GM21381 (cell line): ENCODE measurements around the gene MYO19.
"Not testable (repeated sequence)": the region's sequence is repeated elsewhere in the genome, so short reads cannot be mapped to it uniquely, and the experiment has no call there.

Source experiments
- ATAC-seq: cut with Tn5 transposase; IDR thresholded peaks from one replicate; pipeline ENCODE4 v1.9.1; 2021; ENCODE audit warnings: mild to moderate bottlenecking, moderate library complexity; ENCODE audit not compliant: unreplicated experiment

Gene MYO19

GRCh38 chr17:36500745-36501225 is 33.9 kb downstream of the MYO19 start:
- ATAC-seq, result no peak

DNA sequence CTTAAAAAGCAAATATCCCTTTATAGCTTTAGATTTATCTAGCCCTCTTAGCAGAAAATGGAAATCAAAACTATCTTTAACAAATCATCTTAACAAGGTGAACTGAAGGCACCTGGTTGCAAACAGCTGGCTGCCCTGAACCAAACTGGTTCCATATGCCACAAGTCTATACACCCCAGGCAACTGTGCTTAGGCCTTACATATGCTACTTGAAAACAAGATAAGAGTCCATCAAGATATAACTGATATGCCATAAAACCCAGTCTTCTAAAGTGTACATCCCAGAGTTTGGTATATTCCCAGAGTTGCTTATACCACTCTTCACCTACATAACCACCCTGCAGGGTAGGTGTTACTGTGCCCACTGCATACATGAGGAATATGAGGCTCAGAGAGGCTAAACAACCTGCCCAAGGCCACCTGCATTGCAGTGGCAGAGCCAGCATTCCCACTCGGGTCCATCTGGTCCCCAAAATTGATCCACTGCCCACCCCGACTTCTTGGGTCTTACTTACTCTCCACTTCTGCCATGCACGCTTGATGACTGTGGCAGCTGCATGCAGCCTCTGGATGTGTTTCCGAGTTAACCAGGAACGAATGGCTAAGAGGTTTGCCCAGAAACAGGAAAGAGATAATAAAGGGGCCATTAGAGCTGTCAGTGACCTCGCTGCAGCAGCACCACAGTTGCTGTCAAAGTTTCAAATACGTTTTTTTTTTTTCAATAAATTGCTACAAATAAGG is 35.9 kb downstream of the MYO19 start:
- ATAC-seq, result no peak

GRCh38 chr17:36498155-36498554 is 36.5 kb downstream of the MYO19 start:
- no peak for ATAC-seq

DNA sequence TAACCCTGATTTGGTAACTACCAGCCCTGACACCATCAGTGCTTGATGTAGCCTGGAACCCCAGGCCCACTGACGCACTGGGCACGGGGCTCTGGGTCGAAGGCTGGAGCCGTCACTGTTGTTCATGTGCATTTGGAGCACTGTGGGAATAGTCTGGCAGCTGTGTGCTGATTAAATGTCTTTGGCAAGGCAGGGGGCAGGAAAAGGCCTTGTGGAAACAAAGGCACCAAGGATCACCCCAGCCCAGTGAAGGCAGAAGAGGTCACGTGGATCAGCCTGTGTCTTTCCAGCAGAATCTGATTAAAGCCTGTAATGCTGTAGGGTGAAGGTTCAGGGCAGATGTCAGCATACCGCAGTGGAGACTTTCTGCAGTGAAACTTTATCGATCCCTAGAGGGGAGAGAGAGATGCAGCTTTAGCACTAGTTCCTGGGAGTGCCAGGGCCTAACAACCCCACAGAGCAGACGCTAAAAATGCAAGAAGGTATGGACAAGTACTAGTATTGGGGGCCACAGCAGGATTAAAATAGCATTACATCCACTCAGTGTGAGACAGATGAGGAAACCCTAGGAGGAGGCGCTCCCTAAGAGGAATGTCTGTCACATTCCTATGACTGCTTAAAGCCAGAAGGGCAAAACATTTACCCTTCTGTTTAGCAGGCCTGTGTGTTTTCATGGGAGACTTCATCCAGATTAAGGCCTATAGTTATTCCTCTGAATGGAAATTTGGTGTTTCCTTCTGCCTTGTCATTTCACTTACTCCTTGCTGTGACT is 38.5 kb downstream of the MYO19 start:
- ATAC-seq, result no peak

- no peak for ATAC-seq
Observed at GRCh38 chr17:36495076-36495578, 39.5 kb downstream of the MYO19 start.

- no peak for ATAC-seq
Observed at GRCh38 chr17:36494674-36495073, 40.0 kb downstream of the MYO19 start.

DNA sequence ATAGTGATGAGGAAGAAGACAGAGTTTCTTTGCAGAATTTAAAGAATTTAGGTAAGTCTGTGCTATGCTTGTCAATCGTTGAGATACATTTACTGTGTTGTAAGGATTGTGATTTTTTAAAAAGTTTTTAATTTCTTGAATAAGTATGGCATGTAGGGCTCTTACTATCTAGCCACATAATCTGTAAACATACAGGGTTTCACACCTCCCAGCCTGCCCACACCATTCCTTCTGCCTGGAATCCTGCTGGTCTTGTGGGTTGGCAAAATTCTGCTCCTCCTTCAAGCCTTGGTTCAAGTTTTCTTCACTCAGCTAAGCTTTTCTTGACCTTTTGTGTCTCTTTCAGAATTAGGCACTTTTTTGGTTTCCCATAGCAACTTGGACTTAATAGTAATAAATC is 40.7 kb downstream of the MYO19 start:
- ATAC-seq, result no peak

DNA sequence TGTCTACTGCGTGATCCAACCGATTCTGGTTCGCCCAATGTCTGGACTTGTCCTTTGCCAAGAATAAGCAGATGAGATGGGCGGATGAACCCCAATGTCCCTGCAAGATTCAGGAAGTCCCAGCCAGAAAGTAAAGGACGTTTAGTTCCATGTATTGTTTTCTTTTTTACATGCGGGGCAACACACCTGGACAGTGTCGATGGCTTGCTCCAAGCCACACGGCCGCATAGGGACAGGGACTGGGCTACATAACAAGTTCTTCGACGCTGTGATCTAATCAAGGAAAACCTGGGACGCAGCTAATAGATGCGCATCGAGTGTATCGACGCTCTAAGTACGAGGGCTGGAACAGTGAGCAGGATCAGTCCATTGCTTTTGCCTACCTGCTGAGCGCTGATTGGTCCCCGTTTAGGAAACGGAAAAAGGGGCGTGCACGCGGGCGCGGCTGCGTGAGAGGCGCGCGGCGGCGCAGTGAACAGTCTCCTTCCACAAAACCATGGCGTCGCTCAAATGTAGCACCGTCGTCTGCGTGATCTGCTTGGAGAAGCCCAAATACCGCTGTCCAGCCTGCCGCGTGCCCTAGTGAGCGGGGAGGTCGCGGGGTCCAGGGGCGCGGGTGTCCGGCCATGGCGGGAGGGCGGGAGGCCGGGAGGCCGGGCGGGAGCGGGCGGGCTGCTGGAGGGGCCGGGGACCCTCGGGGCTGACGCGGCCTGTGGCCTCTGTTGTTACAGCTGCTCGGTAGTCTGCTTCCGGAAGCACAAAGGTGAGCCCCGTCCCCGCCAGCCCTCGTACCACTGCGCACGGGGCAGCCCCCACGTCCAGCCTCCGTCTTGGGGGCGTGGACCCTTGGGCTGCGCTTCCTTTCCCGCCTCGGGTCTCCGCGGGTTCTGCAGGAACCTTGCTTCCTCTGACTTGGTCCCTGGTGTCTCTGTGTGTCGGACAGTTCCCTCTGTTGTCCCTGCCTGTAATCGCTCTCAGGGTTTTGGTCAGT is 48.2 kb downstream of the MYO19 start, which contains the start of gene ZNHIT3:
ZNHIT3 (plus strand) TSS at position 478 of the 991 bp plus-strand sequence; CDS start at position 497, 19 bp downstream.
- peak; percentile 85 for ATAC-seq

DNA sequence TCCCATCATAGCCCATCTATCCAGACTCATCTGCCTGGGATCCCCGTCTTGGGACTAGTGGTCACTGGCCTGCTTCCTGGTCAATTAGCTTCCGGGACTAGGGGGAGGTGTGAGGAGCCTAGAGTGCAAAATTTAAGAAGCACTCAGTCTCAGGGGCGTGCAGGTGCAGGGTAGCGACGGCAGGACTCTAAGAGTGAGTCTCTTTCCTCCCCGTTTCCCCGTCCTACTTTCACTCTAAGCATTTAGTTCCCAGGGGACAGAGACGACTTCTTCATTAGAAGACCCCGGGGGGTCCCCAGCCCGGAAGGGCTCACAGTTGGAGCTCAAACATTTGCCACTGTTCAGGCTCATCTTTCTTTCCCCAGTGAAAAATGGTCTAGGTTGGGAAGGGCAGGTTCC is 48.9 kb downstream of the MYO19 start:
- ATAC-seq, result no peak

- ATAC-seq, result no peak
Observed at GRCh38 chr17:36485027-36485426, 49.6 kb downstream of the MYO19 start.

DNA sequence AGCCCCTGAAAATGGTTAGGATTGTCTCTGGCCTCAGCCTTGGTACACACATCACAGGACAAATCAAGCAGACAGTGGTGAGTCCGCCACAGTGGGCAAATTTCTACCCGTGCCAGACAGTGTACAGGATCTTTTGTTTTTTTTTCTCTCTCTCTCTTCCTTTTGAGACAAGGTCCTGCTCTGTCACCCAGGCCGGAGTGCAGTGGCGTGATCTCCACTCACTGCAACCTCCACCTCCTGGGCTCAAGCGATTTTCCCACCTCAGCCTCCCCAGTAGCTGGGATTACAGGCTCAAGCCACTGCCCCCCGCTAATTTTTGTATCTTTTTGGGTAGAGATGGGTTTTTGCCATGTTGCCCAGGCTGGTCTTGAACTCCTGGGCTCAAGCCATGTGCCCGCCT is 50.6 kb downstream of the MYO19 start:
- ATAC-seq, result not testable (repeated sequence)

GRCh38 chr17:36482611-36483504 is 51.8 kb downstream of the MYO19 start:
- no peak for ATAC-seq

GRCh38 chr17:36481829-36482228 is 52.8 kb downstream of the MYO19 start:
- ATAC-seq, result no peak

- no peak for ATAC-seq
Observed at GRCh38 chr17:36475346-36475970, 59.2 kb downstream of the MYO19 start.

DNA sequence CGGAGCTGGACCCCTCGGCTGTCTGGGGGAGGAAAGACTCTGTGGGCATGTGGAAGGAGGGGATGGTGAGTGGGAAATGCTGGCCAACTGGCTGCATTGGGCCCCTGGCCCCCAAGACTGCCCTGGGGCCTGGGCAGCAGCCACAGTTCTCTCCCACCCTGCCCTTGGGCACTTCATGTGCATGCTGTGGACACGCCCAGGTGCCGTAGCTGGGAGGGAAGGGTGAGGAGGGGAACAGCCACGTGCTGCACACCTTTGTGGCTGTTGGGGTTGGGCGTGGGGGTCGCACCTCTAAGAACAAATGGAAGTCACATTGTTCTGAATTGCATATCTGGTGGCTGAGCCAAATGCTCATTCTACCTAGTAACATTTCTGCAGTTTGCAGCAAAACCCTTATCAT is 60.1 kb downstream of the MYO19 start:
- no peak for ATAC-seq

DNA sequence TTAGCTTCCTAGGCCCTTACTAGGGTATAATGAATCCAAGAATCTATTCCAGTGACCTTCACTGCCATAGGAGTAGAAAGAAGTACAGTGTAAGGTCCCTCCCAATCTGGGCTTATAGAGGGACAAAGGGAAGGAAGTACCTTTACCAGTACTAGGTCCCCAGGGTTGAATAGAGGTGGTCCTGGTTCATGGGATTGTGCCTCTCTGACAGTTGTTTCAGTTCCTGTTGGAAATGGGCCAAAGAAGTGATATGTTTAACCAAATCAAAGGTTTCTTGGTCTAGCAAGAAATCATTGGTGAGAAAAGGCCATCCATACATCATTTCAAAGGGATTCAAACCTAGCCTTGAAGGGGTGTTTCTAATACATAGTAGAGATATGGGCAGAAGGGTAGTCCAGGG is 64.2 kb downstream of the MYO19 start:
- no peak for ATAC-seq

DNA sequence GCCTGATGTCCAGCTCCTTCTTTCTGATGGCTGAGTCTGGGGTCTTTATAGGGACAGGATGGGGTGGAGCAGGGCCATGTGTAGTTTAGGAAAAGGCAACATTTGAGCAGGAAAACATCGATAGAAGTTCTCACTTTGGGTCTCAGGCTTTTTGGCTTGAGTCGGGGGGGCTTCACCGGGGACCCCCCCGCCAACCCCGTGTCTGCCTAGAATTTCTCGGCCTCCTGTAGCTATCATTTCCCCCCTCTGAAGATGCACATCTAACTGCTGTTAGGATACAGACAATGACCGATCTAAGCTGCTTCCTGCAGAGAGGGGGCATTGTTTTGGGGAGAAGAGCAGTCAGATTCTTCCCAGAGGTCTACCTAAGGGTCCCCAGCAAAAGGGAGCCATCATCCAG is 64.9 kb downstream of the MYO19 start:
- ATAC-seq, result no peak

- ATAC-seq, result no peak
Observed at GRCh38 chr17:36468903-36469635, 65.6 kb downstream of the MYO19 start.

- no peak for ATAC-seq
Observed at GRCh38 chr17:36464765-36465088, 69.9 kb downstream of the MYO19 start.
